T-helper 9 cell (primary cell): ENCODE results near the gene GALNT14.

Source experiments
- DNase-seq: peaks from one replicate; pipeline ENCODE4 v3.0.0-alpha.2; 2020

GALNT14 gene

GRCh38 chr2:31134480-31134879, 3.8 kb downstream of the GALNT14 start:
- DNase-seq: no peak

GRCh38 chr2:31132786-31133185, 5.5 kb downstream of the GALNT14 start:
- DNase-seq: no peak

GRCh38 chr2:31131871-31132270, 6.4 kb downstream of the GALNT14 start:
- no peak for DNase-seq

- no peak for DNase-seq
Measured at GRCh38 chr2:31129375-31130171, 8.7 kb downstream of the GALNT14 start.

GRCh38 chr2:31127931-31128330, 10.3 kb downstream of the GALNT14 start:
- no peak for DNase-seq

- no peak for DNase-seq
Measured at GRCh38 chr2:31125918-31126695, 12.1 kb downstream of the GALNT14 start.

- DNase-seq: no peak
Measured at GRCh38 chr2:31124904-31125303, 13.3 kb downstream of the GALNT14 start.

GRCh38 chr2:31122133-31122532, 16.1 kb downstream of the GALNT14 start:
- no peak for DNase-seq

- DNase-seq: no peak
Measured at GRCh38 chr2:31113765-31114164, 24.5 kb downstream of the GALNT14 start.

- DNase-seq: no peak
Measured at GRCh38 chr2:31112544-31112943, 25.7 kb downstream of the GALNT14 start.

GRCh38 chr2:31110998-31111397, 27.2 kb downstream of the GALNT14 start:
- DNase-seq: no peak

GRCh38 chr2:31110431-31110830, 27.8 kb downstream of the GALNT14 start:
- DNase-seq: no peak

- no peak for DNase-seq
Measured at GRCh38 chr2:31109633-31110192, 28.5 kb downstream of the GALNT14 start.

- DNase-seq: no peak
Measured at GRCh38 chr2:31108561-31109286, 29.5 kb downstream of the GALNT14 start.

- DNase-seq: no peak
Measured at GRCh38 chr2:31107591-31108300, 30.5 kb downstream of the GALNT14 start.

- no peak for DNase-seq
Measured at GRCh38 chr2:31101701-31102100, 36.5 kb downstream of the GALNT14 start.

GRCh38 chr2:31097962-31098613, 40.2 kb downstream of the GALNT14 start:
- no peak for DNase-seq

- no peak for DNase-seq
Measured at GRCh38 chr2:31090188-31090587, 48.1 kb downstream of the GALNT14 start.

GRCh38 chr2:31089645-31090044, 48.6 kb downstream of the GALNT14 start:
- no peak for DNase-seq

- no peak for DNase-seq
Measured at GRCh38 chr2:31088504-31089195, 49.6 kb downstream of the GALNT14 start.

GRCh38 chr2:31087491-31087890, 50.7 kb downstream of the GALNT14 start:
- DNase-seq: no peak
